ENCODE measurements around the gene ETS1. TPM values are rescaled to one million over a fixed set of nuclear protein-coding genes. Genes with fewer than 3 reads are reported as not detected.

Gene ETS1
- total RNA-seq, 1 experiment from 2014 or later: 66.4 TPM

DNA sequence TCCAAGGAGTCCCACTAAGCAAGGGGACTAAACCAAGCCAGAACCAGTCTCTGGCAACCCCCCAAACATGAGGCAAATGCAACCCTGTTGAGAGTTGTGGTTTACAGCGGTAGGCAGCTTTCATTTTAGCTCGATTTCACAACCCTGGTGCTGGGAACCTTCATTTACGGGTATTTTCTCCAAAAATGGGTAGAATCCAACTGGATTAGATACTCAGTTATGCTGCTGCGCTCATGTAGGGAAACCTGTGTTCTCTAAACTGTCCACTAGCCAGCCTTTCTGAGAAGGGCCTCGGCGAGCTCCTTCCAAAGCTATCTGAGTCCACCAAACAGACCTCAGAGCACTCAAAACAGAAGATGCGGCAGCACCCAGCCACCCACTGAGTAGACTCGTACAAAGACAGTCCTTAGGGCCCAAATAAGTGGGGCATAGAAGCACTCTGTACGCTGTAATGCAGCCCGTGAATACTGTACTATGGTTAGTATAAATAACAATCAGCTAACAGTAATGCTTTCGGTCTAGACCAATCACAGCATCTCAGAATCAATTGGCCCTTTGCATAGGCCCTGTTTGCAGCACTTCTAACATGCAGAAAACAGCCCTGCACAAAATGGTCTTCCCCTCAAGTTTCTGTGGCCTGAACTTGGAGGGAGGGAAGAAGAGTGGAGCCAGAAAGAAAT is 104.7 kb downstream of the ETS1 start:
- ChIA-PET CTCF (no interaction called here), POLR2A (no interaction called here)
- TF ChIP-seq POLR2AphosphoS5 (IDR thresholded peaks at IDR 0.05; ENCODE audit: low read depth, low read length) (no peak), TCF7L2 (IDR thresholded peaks at IDR 0.05; ENCODE audit: low read depth, low read length) (no peak), CTCF (IDR thresholded peaks at IDR 0.05) (no peak), SIN3A (IDR thresholded peaks at IDR 0.05; ENCODE audit: borderline replicate concordance, insufficient read depth, low read depth, low read length) (no peak)
- TF ChIP-seq, protein P1, sequence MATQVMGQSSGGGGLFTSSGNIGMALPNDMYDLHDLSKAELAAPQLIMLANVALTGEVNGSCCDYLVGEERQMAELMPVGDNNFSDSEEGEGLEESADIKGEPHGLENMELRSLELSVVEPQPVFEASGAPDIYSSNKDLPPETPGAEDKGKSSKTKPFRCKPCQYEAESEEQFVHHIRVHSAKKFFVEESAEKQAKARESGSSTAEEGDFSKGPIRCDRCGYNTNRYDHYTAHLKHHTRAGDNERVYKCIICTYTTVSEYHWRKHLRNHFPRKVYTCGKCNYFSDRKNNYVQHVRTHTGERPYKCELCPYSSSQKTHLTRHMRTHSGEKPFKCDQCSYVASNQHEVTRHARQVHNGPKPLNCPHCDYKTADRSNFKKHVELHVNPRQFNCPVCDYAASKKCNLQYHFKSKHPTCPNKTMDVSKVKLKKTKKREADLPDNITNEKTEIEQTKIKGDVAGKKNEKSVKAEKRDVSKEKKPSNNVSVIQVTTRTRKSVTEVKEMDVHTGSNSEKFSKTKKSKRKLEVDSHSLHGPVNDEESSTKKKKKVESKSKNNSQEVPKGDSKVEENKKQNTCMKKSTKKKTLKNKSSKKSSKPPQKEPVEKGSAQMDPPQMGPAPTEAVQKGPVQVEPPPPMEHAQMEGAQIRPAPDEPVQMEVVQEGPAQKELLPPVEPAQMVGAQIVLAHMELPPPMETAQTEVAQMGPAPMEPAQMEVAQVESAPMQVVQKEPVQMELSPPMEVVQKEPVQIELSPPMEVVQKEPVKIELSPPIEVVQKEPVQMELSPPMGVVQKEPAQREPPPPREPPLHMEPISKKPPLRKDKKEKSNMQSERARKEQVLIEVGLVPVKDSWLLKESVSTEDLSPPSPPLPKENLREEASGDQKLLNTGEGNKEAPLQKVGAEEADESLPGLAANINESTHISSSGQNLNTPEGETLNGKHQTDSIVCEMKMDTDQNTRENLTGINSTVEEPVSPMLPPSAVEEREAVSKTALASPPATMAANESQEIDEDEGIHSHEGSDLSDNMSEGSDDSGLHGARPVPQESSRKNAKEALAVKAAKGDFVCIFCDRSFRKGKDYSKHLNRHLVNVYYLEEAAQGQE (IDR thresholded peaks at IDR 0.05; ENCODE audit: insufficient read depth in 1 of 2, low read depth in 2 of 2, low read length in 1 of 2): no peak
- H3K9me3 ChIP-seq (ENCODE audit: control insufficient read depth, insufficient read depth, low read depth, low read length): no peaks in the 10 kb centered on the region
- BruUV-seq (replicated peaks): no TSS peak
- ATAC-seq: no peak
- in situ Hi-C loops (cut with HindIII; ENCODE audit: low pct_unique_long_range_greater_than_20kb, low sequenced_read_pairs): no loop called here
- H3K4me3 ChIP-seq (ENCODE audit: low read depth in 2 of 2, low read length in 2 of 2): no peak overlapping the region
- no peak for DNase-seq (ENCODE audit: low read depth, low spot score)
- H3K36me3 ChIP-seq (ENCODE audit: control insufficient read depth, insufficient read depth, low read length): peaks cover 35% of the 10 kb centered on the region
- no peaks in the 10 kb centered on the region for H3K27me3 ChIP-seq (ENCODE audit: control insufficient read depth, insufficient read depth, low read length)
- intact Hi-C loops (cut with micrococcal nuclease; ENCODE audit: unreplicated experiment): no loop called here
- H3K4me1 ChIP-seq (ENCODE audit: control insufficient read depth, insufficient read depth, low read length): no peaks in the 10 kb centered on the region
- H3K27ac ChIP-seq (ENCODE audit: low read length): no peak overlapping the region

DNA sequence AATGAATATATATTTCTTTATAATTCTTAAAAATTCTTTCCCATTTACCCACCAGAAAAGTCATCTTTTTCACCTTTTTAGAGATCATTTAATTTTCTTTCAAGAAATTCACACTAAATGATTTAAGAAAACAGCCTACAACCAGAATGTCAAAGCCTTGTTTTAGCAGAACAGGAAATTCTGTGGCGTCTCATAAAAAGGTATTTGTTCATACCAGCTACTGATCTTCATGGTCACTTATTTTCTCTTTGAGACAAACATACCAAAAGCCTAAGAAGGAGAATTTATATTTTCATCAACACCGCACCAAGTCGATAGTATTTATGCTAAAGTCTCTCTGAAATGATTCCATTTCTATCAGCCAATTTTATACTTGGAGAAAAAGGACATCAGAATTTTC is 105.3 kb downstream of the ETS1 start:
- Histone ChIP-seq H3K36me3 (ENCODE audit: control insufficient read depth, insufficient read depth, low read length) (peaks cover 34% of the 10 kb centered on the region), H3K4me3 (ENCODE audit: low read depth in 2 of 2, low read length in 2 of 2) (no peak overlapping the region), H3K4me1 (ENCODE audit: control insufficient read depth, insufficient read depth, low read length) (no peaks in the 10 kb centered on the region), H3K27ac (ENCODE audit: low read length) (no peak overlapping the region), H3K9me3 (ENCODE audit: control insufficient read depth, insufficient read depth, low read depth, low read length) (no peaks in the 10 kb centered on the region), H3K27me3 (ENCODE audit: control insufficient read depth, insufficient read depth, low read length) (no peaks in the 10 kb centered on the region)
- in situ Hi-C loops (cut with HindIII; ENCODE audit: low pct_unique_long_range_greater_than_20kb, low sequenced_read_pairs): no loop called here
- no TSS peak for BruUV-seq (replicated peaks)
- DNase-seq (ENCODE audit: low read depth, low spot score): no peak
- intact Hi-C loops (cut with micrococcal nuclease; ENCODE audit: unreplicated experiment): no loop called here
- ChIA-PET POLR2A (no interaction called here), CTCF (no interaction called here)
- no peak for TF ChIP-seq POLR2AphosphoS5 (IDR thresholded peaks at IDR 0.05; ENCODE audit: low read depth, low read length)
- no peak for TF ChIP-seq TCF7L2 (IDR thresholded peaks at IDR 0.05; ENCODE audit: low read depth, low read length)
- TF ChIP-seq SIN3A (IDR thresholded peaks at IDR 0.05; ENCODE audit: borderline replicate concordance, insufficient read depth, low read depth, low read length): no peak
- TF ChIP-seq, protein P1 (IDR thresholded peaks at IDR 0.05; ENCODE audit: insufficient read depth in 1 of 2, low read depth in 2 of 2, low read length in 1 of 2): no peak
- TF ChIP-seq CTCF (IDR thresholded peaks at IDR 0.05): no peak
- no peak for ATAC-seq
